Mesendoderm (in vitro differentiated cells): ENCODE measurements around the gene HMGA1.
"Not testable (repeated sequence)": the region's sequence is repeated elsewhere in the genome, so short reads cannot be mapped to it uniquely, and the experiment has no call there.

Experiments used
- DNase-seq: peaks from one replicate; pipeline ENCODE4 v3.0.0; 2013
- H2AK5ac ChIP-seq: 2 replicates; pipeline ENCODE4 v1.6.1; 2013; ENCODE audit warnings: low read length, inconsistent platforms
- H2BK120ac ChIP-seq: 2 replicates; pipeline ENCODE4 v1.6.1; 2013; ENCODE audit warnings: low read depth, mild to moderate bottlenecking, low read length, moderate library complexity, mixed read lengths
- H2BK15ac ChIP-seq: replicated peaks from 2 replicates; pipeline ENCODE4 v1.6.1; 2013; ENCODE audit warnings: low read depth, mild to moderate bottlenecking, moderate library complexity
- H2BK5ac ChIP-seq: 2 replicates; pipeline ENCODE4 v1.6.1; 2013; ENCODE audit warnings: low read length, inconsistent platforms
- H3K18ac ChIP-seq: 2 replicates; pipeline ENCODE4 v1.6.1; 2013; ENCODE audit warnings: mild to moderate bottlenecking, low read length, mixed read lengths
- H3K23ac ChIP-seq: one replicate; pipeline ENCODE4 v1.6.1; 2013; ENCODE audit warnings: low read length
- H3K27ac ChIP-seq: 2 replicates; pipeline ENCODE4 v1.5.1; 2013; ENCODE audit warnings: low read depth, mild to moderate bottlenecking, inconsistent platforms, low read length, moderate library complexity
- H3K27me3 ChIP-seq: 2 replicates; pipeline ENCODE4 v1.6.1; 2013; ENCODE audit warnings: low read length, control low read depth, mild to moderate bottlenecking, inconsistent platforms; ENCODE audit not compliant: insufficient read depth, poor library complexity
- H3K36me3 ChIP-seq: 2 replicates; pipeline ENCODE4 v1.6.1; 2013; ENCODE audit warnings: low read length, inconsistent platforms; ENCODE audit not compliant: control insufficient read depth, insufficient read depth
- H3K4ac ChIP-seq: one replicate; pipeline ENCODE4 v1.6.1; 2013; ENCODE audit warnings: low read depth, mild to moderate bottlenecking, low read length, moderate library complexity
- H3K4me1 ChIP-seq: 2 replicates; pipeline ENCODE4 v1.6.1; 2013; ENCODE audit warnings: low read depth, low read length, inconsistent platforms; ENCODE audit not compliant: control insufficient read depth
- H3K4me2 ChIP-seq: 2 replicates; pipeline ENCODE4 v1.6.1; 2013; ENCODE audit warnings: low read length
- H3K4me3 ChIP-seq: 2 replicates; pipeline ENCODE4 v1.5.1; 2013; ENCODE audit warnings: mild to moderate bottlenecking, low read length
- H3K56ac ChIP-seq: one replicate; pipeline ENCODE4 v1.6.1; 2013; ENCODE audit warnings: low read length
- H3K79me1 ChIP-seq: 2 replicates; pipeline ENCODE4 v1.6.1; 2013; ENCODE audit warnings: low read length, inconsistent platforms
- H3K79me2 ChIP-seq: 2 replicates; pipeline ENCODE4 v1.6.1; 2013; ENCODE audit warnings: mild to moderate bottlenecking, low read length; ENCODE audit not compliant: control insufficient read depth, insufficient read depth
- H3K9ac ChIP-seq: 2 replicates; pipeline ENCODE4 v1.6.1; 2013; ENCODE audit warnings: low read length, inconsistent platforms
- H4K5ac ChIP-seq: one replicate; pipeline ENCODE4 v1.6.1; 2013; ENCODE audit warnings: low read length
- H4K8ac ChIP-seq: one replicate; pipeline ENCODE4 v1.6.1; 2013; ENCODE audit warnings: low read depth, mild to moderate bottlenecking, control low read depth, low read length, moderate library complexity
- WGBS: extraction: QIAGEN DNeasy Blood & Tissue Kit; methylation state at CpG from one replicate; pipeline ENCODE4 v1.1.7; 2013; ENCODE audit warnings: low lambda C conversion rate, missing lambda C conversion rate; ENCODE audit not compliant: insufficient coverage; ENCODE audit errors: extremely low coverage; 5-methylcytosine and 5-hydroxymethylcytosine counted together

HMGA1 gene

GRCh38 chr6:34243901-34244884, 7.5 kb downstream of the HMGA1 start:
- H3K79me1 ChIP-seq, result peaks cover 19% of the 10 kb centered on the region
- H2BK15ac ChIP-seq, result no peak overlapping the region
- whole genome bisulfite sequencing, result no CpG with 5 or more reads among the region's 19 CpGs
- H3K23ac ChIP-seq, result no peak overlapping the region
- no peak overlapping the region for H3K18ac ChIP-seq
- DNase-seq, result peak; percentile 86
- peaks cover 10% of the 10 kb centered on the region for H3K4me1 ChIP-seq
- no peak overlapping the region for H2BK120ac ChIP-seq
- peak overlapping the region; percentile 45 for H3K27ac ChIP-seq
- H2BK5ac ChIP-seq, result no peak overlapping the region
- H3K9ac ChIP-seq, result no peak overlapping the region
- no peak overlapping the region for H4K8ac ChIP-seq
- no peak overlapping the region for H3K4me2 ChIP-seq
- H3K4me3 ChIP-seq, result no peak overlapping the region
- no peak overlapping the region for H3K4ac ChIP-seq
- peak overlapping the region; percentile 7 for H3K56ac ChIP-seq
- H3K79me2 ChIP-seq, result peaks cover 32% of the 10 kb centered on the region
- no peak overlapping the region for H2AK5ac ChIP-seq
- no peak overlapping the region for H4K5ac ChIP-seq
- H3K27me3 ChIP-seq, result no peaks in the 10 kb centered on the region
- peaks cover 30% of the 10 kb centered on the region for H3K36me3 ChIP-seq

- H3K27ac ChIP-seq, H3K4me1 ChIP-seq, H3K9ac ChIP-seq, H3K4me2 ChIP-seq, H2AK5ac ChIP-seq, H3K56ac ChIP-seq, H2BK15ac ChIP-seq, H4K8ac ChIP-seq, H3K18ac ChIP-seq, H3K23ac ChIP-seq, H3K4ac ChIP-seq, H2BK120ac ChIP-seq, H3K4me3 ChIP-seq, H4K5ac ChIP-seq, DNase-seq, H3K27me3 ChIP-seq, H2BK5ac ChIP-seq: not testable (repeated sequence)
- Histone ChIP-seq H3K79me2 (peaks cover 22% of the 10 kb centered on the region), H3K79me1 (peaks cover 18% of the 10 kb centered on the region), H3K36me3 (peaks cover 30% of the 10 kb centered on the region)
- WGBS, result no CpG with 5 or more reads among the region's 13 CpGs
Measured at GRCh38 chr6:34245032-34245760, 8.5 kb downstream of the HMGA1 start.

- H3K23ac ChIP-seq, result not testable (repeated sequence)
Measured at GRCh38 chr6:34245761-34246140, 9.1 kb downstream of the HMGA1 start.

GRCh38 chr6:34246249-34246562, 9.5 kb downstream of the HMGA1 start:
- H3K18ac ChIP-seq, result no peak overlapping the region
- peaks cover 13% of the 10 kb centered on the region for H3K79me1 ChIP-seq
- no peak for DNase-seq
- no CpG with 5 or more reads among the region's 2 CpGs for WGBS
- H2BK15ac ChIP-seq, result no peak overlapping the region
- H2BK120ac ChIP-seq, result no peak overlapping the region
- no peak overlapping the region for H3K27ac ChIP-seq
- H3K23ac ChIP-seq, result no peak overlapping the region
- H3K9ac ChIP-seq, result no peak overlapping the region
- no peak overlapping the region for H2AK5ac ChIP-seq
- no peaks in the 10 kb centered on the region for H3K27me3 ChIP-seq
- no peak overlapping the region for H3K4me2 ChIP-seq
- no peak overlapping the region for H3K4ac ChIP-seq
- no peak overlapping the region for H3K56ac ChIP-seq
- H4K8ac ChIP-seq, result no peak overlapping the region
- no peak overlapping the region for H2BK5ac ChIP-seq
- no peak overlapping the region for H4K5ac ChIP-seq
- peaks cover 2% of the 10 kb centered on the region for H3K4me1 ChIP-seq
- H3K4me3 ChIP-seq, result no peak overlapping the region
- peaks cover 12% of the 10 kb centered on the region for H3K79me2 ChIP-seq
- peaks cover 23% of the 10 kb centered on the region for H3K36me3 ChIP-seq

More at GRCh38 chr6:34245761-34246140, 9.1 kb downstream of the HMGA1 start:
- not testable (repeated sequence) for H2AK5ac ChIP-seq, H2BK120ac ChIP-seq, H4K8ac ChIP-seq, H2BK5ac ChIP-seq, DNase-seq, H3K4me2 ChIP-seq, H3K18ac ChIP-seq, H3K9ac ChIP-seq, H3K4me1 ChIP-seq, H3K4me3 ChIP-seq, H3K27me3 ChIP-seq, H3K4ac ChIP-seq, H2BK15ac ChIP-seq, H4K5ac ChIP-seq, H3K56ac ChIP-seq, H3K27ac ChIP-seq
- Histone ChIP-seq H3K36me3 (peaks cover 27% of the 10 kb centered on the region), H3K79me1 (peaks cover 15% of the 10 kb centered on the region), H3K79me2 (peaks cover 17% of the 10 kb centered on the region)
- WGBS, result no CpG with 5 or more reads among the region's 7 CpGs

GRCh38 chr6:34246563-34247391, 10.1 kb downstream of the HMGA1 start:
- Histone ChIP-seq H3K56ac (no peak overlapping the region), H2AK5ac (no peak overlapping the region), H3K18ac (no peak overlapping the region), H4K5ac (no peak overlapping the region), H3K4me1 (peaks cover 2% of the 10 kb centered on the region), H3K27ac (no peak overlapping the region), H2BK5ac (no peak overlapping the region), H3K9ac (no peak overlapping the region), H4K8ac (no peak overlapping the region), H3K27me3 (no peaks in the 10 kb centered on the region), H3K36me3 (peaks cover 17% of the 10 kb centered on the region), H3K79me2 (peaks cover 6% of the 10 kb centered on the region), H2BK120ac (no peak overlapping the region), H3K4me2 (no peak overlapping the region), H3K79me1 (peaks cover 8% of the 10 kb centered on the region), H3K4me3 (no peak overlapping the region), H3K23ac (no peak overlapping the region), H3K4ac (no peak overlapping the region), H2BK15ac (no peak overlapping the region)
- peak; percentile 88 for DNase-seq
- no CpG with 5 or more reads among the region's 8 CpGs for WGBS
